Stimulated activated CD4-positive, alpha-beta T cell treated with anti-CD3 and anti-CD28 coated beads, TNF-alpha, amount 100 ng/mL, for 1 hour (primary cell): ENCODE data around the gene EPX.

Source experiments
- DNase-seq, 3 donors: peaks; one replicate each; pipeline ENCODE4 v3.0.0-alpha.2; 2020; ENCODE audit warnings: low read depth in 3 of 3, low spot score in 1 of 3

EPX gene

GRCh38 chr17:58224315-58224714, 31.8 kb downstream of the EPX start:
- DNase-seq, result no peak

GRCh38 chr17:58227733-58228132, 35.2 kb downstream of the EPX start:
- no peak for DNase-seq

GRCh38 chr17:58228679-58229078, 36.2 kb downstream of the EPX start:
- DNase-seq, result no peak

- DNase-seq, result no peak
These were observed 36.9 kb downstream of the EPX start for GRCh38 chr17:58229384-58229783.

- no peak for DNase-seq
These were observed 37.4 kb downstream of the EPX start for GRCh38 chr17:58229881-58230280.

GRCh38 chr17:58231641-58232040, 39.1 kb downstream of the EPX start:
- no peak for DNase-seq

- no peak for DNase-seq
These were observed 40.2 kb downstream of the EPX start for GRCh38 chr17:58232707-58233156.

- DNase-seq, result no peak
These were observed 41.0 kb downstream of the EPX start for GRCh38 chr17:58233543-58233942.

- no peak for DNase-seq
These were observed 42.0 kb downstream of the EPX start for GRCh38 chr17:58234512-58234911.

GRCh38 chr17:58235821-58236220, 43.3 kb downstream of the EPX start:
- no peak for DNase-seq

GRCh38 chr17:58236394-58236793, 43.9 kb downstream of the EPX start:
- DNase-seq, result no peak

GRCh38 chr17:58238147-58238634, 45.7 kb downstream of the EPX start, which contains the start of gene LPO:
TSS of gene LPO (plus strand) at chr17:58238584. CDS start at chr17:58242980, 4,396 bp downstream.
- no peak for DNase-seq

- DNase-seq, result no peak
These were observed 47.5 kb downstream of the EPX start for GRCh38 chr17:58239987-58240386.

- no peak for DNase-seq
These were observed 49.8 kb downstream of the EPX start for GRCh38 chr17:58242171-58242784.

- DNase-seq, result no peak
These were observed 52.4 kb downstream of the EPX start for GRCh38 chr17:58244963-58245362.

- DNase-seq, result no peak
These were observed 53.0 kb downstream of the EPX start for GRCh38 chr17:58245428-58246103.

- DNase-seq, result no peak
These were observed 53.7 kb downstream of the EPX start for GRCh38 chr17:58246104-58246740.

- DNase-seq, result no peak
These were observed 54.3 kb downstream of the EPX start for GRCh38 chr17:58246781-58247180.

- DNase-seq, result no peak
These were observed 55.2 kb downstream of the EPX start for GRCh38 chr17:58247511-58248363.

GRCh38 chr17:58248955-58249269, 56.4 kb downstream of the EPX start:
- DNase-seq, result no peak
